Ishikawa (cell line): ENCODE results near the gene C4B.

Source experiments
- CEBPB ChIP-seq: IDR thresholded peaks from 2 replicates; pipeline ENCODE4 v1.6.1; 2012
- CREB1 ChIP-seq: IDR thresholded peaks from 2 replicates; pipeline ENCODE4 v1.6.1; 2012; ENCODE audit warnings: low read depth
- EGR1 ChIP-seq: IDR thresholded peaks from 2 replicates; pipeline ENCODE4 v1.6.1; 2012
- EP300 ChIP-seq: IDR thresholded peaks from 2 replicates; pipeline ENCODE4 v1.6.1; 2012; ENCODE audit warnings: borderline replicate concordance
- FOXM1 ChIP-seq: IDR thresholded peaks from 2 replicates; pipeline ENCODE4 v1.6.1; 2012; ENCODE audit warnings: low read depth, borderline replicate concordance
- MAX ChIP-seq: IDR thresholded peaks from 2 replicates; pipeline ENCODE4 v1.6.1; 2012
- NFIC ChIP-seq: IDR thresholded peaks from 2 replicates; pipeline ENCODE4 v1.6.1; 2012
- RAD21 ChIP-seq: IDR thresholded peaks from 2 replicates; pipeline ENCODE4 v1.6.1; 2012; ENCODE audit warnings: low read depth
- TAF1 ChIP-seq: IDR thresholded peaks from 2 replicates; pipeline ENCODE4 v1.6.1; 2012; ENCODE audit warnings: low read depth, mild to moderate bottlenecking
- TCF12 ChIP-seq: IDR thresholded peaks from 2 replicates; pipeline ENCODE4 v1.6.1; 2012; ENCODE audit warnings: low read depth
- TEAD4 ChIP-seq: IDR thresholded peaks from 2 replicates; pipeline ENCODE4 v1.6.1; 2012
- YY1 ChIP-seq: IDR thresholded peaks from 2 replicates; pipeline ENCODE4 v1.6.1; 2012; ENCODE audit warnings: low read depth
- ZBTB7A ChIP-seq: IDR thresholded peaks from 2 replicates; pipeline ENCODE4 v1.6.1; 2012; ENCODE audit warnings: low read depth
- TF ChIP-seq, protein P1 (sequence below): IDR thresholded peaks from 2 replicates; pipeline ENCODE4 v1.6.1; 2012; ENCODE audit warnings: low read depth, mild to moderate bottlenecking
- TF ChIP-seq, protein P2 (sequence below): IDR thresholded peaks from 2 replicates; pipeline ENCODE4 v1.6.1; 2012

Gene C4B

GRCh38 chr6:32056254-32056653 lies 41.7 kb downstream of the C4B start:
- TF ChIP-seq TAF1: no peak

GRCh38 chr6:32057966-32058365 lies 43.4 kb downstream of the C4B start:
- TF ChIP-seq EP300 (no peak), FOXM1 (no peak), TAF1 (no peak), TEAD4 (no peak), TCF12 (no peak), CREB1 (no peak), EGR1 (no peak), MAX (no peak), YY1 (no peak), NFIC (no peak), ZBTB7A (no peak), CEBPB (no peak)
- TF ChIP-seq, protein P1, sequence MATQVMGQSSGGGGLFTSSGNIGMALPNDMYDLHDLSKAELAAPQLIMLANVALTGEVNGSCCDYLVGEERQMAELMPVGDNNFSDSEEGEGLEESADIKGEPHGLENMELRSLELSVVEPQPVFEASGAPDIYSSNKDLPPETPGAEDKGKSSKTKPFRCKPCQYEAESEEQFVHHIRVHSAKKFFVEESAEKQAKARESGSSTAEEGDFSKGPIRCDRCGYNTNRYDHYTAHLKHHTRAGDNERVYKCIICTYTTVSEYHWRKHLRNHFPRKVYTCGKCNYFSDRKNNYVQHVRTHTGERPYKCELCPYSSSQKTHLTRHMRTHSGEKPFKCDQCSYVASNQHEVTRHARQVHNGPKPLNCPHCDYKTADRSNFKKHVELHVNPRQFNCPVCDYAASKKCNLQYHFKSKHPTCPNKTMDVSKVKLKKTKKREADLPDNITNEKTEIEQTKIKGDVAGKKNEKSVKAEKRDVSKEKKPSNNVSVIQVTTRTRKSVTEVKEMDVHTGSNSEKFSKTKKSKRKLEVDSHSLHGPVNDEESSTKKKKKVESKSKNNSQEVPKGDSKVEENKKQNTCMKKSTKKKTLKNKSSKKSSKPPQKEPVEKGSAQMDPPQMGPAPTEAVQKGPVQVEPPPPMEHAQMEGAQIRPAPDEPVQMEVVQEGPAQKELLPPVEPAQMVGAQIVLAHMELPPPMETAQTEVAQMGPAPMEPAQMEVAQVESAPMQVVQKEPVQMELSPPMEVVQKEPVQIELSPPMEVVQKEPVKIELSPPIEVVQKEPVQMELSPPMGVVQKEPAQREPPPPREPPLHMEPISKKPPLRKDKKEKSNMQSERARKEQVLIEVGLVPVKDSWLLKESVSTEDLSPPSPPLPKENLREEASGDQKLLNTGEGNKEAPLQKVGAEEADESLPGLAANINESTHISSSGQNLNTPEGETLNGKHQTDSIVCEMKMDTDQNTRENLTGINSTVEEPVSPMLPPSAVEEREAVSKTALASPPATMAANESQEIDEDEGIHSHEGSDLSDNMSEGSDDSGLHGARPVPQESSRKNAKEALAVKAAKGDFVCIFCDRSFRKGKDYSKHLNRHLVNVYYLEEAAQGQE: no peak
- TF ChIP-seq, protein P2, sequence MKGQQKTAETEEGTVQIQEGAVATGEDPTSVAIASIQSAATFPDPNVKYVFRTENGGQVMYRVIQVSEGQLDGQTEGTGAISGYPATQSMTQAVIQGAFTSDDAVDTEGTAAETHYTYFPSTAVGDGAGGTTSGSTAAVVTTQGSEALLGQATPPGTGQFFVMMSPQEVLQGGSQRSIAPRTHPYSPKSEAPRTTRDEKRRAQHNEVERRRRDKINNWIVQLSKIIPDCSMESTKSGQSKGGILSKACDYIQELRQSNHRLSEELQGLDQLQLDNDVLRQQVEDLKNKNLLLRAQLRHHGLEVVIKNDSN: no peak

- TF ChIP-seq MAX: no peak
- no peak for TF ChIP-seq EP300
- no peak for TF ChIP-seq YY1
- no peak for TF ChIP-seq EGR1
- no peak for TF ChIP-seq NFIC
- TF ChIP-seq ZBTB7A: no peak
Measured at GRCh38 chr6:32058511-32058963, 43.9 kb downstream of the C4B start.

DNA sequence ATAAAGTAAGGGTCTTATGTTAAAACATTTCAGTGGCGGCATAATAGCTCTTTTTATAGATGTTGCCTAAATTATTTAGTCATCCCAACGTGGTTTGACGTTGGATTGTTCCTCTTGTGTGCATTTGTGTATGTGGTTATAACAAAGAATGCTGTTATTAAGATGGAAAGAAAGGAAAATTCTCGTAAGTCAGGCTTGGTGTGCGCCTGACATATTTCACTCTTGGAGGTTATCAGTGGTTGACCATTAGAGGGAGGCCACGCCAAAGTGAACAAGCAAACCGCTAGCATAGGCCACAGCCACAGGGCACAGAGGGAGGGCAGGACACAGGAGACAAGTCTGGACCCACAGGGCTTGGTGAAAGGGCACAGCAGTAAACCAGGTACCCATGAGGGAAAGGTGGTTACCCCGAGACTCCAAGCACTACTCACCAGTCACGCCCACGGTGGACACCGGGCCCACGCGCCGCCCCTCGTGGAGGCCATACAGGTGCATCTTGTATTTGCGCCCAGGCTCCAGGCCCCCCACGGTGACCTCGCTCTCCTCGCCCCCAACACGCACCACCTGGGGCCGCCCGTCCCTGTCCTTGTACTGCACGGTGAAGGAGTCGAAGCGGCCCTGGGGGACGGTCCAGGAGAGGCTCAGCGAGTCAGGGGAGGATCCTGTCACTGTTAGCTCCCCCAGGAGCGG lies 46.5 kb downstream of the C4B start:
- TF ChIP-seq MAX (no peak), FOXM1 (no peak), NFIC (no peak)

DNA sequence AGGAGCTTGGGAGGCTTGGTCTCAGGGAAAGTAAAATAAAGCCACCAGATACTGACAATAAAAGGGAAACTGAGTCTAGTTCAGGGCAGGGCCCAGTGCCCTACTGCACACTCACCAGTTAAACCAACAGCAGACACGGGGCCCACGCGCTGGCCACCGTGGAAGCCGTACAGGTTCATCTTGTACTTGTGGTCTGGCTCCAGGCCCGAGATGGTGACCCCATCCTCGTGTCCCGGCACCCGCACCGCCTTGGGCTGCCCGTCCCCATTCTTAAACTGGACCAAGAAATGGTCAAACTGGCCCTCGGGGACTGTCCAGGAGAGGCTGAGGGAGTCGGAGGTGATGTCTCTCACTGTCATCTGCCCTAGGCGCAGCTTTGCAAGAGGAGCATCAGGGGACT lies 50.1 kb downstream of the C4B start:
- TF ChIP-seq CEBPB: no peak
- TF ChIP-seq TAF1: no peak
- no peak for TF ChIP-seq FOXM1
- TF ChIP-seq TEAD4: no peak
- TF ChIP-seq RAD21: no peak
- TF ChIP-seq EGR1: no peak
- TF ChIP-seq CREB1: no peak
- no peak for TF ChIP-seq YY1

- no peak for TF ChIP-seq ZBTB7A
- TF ChIP-seq TAF1: no peak
- TF ChIP-seq RAD21: no peak
- TF ChIP-seq, protein P2: no peak
- no peak for TF ChIP-seq CREB1
- TF ChIP-seq EGR1: no peak
- TF ChIP-seq TEAD4: no peak
- TF ChIP-seq TCF12: no peak
- TF ChIP-seq MAX: no peak
- no peak for TF ChIP-seq YY1
Measured at GRCh38 chr6:32068867-32069266, 54.3 kb downstream of the C4B start.

DNA sequence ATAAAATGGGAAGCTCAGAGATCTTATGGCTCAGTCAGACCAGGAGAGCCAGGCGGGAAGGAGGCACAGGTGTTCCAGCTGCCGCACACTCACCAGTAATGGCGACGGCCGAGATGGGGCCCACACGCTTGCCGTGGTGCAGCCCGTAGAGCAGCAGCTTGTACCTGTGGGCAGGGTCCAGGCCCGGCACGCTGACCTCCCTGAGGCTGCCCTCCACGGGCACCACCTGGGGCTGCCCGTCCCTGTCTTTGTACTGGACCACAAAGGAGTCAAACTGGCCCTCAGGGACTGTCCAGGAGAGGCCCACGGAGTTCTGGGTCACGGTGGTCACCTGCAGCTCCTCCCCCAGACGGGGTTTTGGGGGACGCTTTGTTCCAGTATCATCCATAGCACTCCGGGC lies 54.9 kb downstream of the C4B start:
- TF ChIP-seq YY1 (no peak), CREB1 (no peak), NFIC (no peak), FOXM1 (no peak), RAD21 (no peak), TCF12 (no peak), MAX (no peak), EGR1 (no peak), ZBTB7A (no peak), EP300 (no peak), TEAD4 (no peak)
- TF ChIP-seq, protein P2: no peak
- TF ChIP-seq, protein P1: no peak
